ENCODE data around the gene EXOC8. TPM values are rescaled to one million over a fixed set of nuclear protein-coding genes. Genes with fewer than 3 reads are reported as not detected.
A peak's percentile ranks its signal among the peaks of the same experiment; 100 is the strongest.

EXOC8 gene
- total and polyA plus RNA-seq, 9 of the 15 experiments (the other 6 are each of a cell fraction or from before 2014, with no cell fraction given): 2.1 to 13.6 (median 7.2) TPM

DNA sequence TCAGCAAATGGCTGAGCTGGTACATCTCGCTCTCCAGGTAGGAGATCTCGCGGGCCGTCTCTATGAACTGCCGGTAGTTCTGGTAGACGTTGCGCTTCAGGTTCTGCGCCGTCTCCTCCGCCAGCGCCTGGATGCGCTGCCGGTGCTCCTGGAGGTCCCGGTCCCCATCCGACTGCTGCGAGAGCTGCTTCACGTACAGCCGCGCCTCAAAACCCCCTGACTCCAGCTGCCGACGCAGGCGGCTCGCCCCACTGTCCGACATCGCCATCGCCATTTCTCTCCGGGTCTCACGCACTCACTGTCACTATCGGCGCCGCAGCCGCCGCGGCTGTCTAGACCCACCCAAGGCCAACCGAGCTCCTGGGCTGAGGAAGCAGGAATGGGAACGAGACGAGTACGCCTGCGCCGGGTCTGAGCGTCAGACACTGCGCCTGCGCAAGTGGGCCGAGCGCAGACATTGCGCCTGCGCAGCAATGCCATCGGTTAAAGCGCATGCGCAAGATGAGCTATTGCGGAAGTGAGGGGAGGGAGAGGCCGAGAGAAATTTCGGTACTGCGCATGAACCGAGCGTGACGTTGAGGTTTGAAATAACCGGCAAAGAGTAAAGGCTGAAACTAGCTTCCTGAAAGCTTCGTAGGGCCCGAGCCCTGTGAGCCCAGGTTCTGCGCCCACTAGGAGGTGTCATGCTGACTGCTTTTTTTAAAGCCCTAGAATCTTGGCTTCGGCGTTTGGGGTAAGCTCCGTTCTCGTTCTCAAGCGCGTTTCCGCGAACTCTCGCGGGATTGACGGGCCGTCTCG is at the start of gene EXOC8 (continued):
- TF ChIP-seq, protein P1, sequence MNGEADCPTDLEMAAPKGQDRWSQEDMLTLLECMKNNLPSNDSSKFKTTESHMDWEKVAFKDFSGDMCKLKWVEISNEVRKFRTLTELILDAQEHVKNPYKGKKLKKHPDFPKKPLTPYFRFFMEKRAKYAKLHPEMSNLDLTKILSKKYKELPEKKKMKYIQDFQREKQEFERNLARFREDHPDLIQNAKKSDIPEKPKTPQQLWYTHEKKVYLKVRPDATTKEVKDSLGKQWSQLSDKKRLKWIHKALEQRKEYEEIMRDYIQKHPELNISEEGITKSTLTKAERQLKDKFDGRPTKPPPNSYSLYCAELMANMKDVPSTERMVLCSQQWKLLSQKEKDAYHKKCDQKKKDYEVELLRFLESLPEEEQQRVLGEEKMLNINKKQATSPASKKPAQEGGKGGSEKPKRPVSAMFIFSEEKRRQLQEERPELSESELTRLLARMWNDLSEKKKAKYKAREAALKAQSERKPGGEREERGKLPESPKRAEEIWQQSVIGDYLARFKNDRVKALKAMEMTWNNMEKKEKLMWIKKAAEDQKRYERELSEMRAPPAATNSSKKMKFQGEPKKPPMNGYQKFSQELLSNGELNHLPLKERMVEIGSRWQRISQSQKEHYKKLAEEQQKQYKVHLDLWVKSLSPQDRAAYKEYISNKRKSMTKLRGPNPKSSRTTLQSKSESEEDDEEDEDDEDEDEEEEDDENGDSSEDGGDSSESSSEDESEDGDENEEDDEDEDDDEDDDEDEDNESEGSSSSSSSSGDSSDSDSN (IDR thresholded peaks at IDR 0.05; ENCODE audit: borderline replicate concordance in 1 of 2, low read depth in 2 of 2, low read length in 2 of 2): peak; percentile 47 to 67; a peak in 2 of 4 replicates
- TF ChIP-seq MXI1 (IDR thresholded peaks at IDR 0.05; ENCODE audit: low read depth, low read length) (peak; percentile 62; the same call in 1 of the 2 replicates), IFI16 (CRISPR knock-in tag; IDR thresholded peaks at IDR 0.05) (no peak), NRF1 (conservative IDR thresholded peaks at IDR 0.05 in 1 of 2, IDR thresholded peaks at IDR 0.05 in 1 of 2) (peak; percentile 100), ZBTB17 (CRISPR knock-in tag; IDR thresholded peaks at IDR 0.05) (peak; percentile 80), TAF9B (IDR thresholded peaks at IDR 0.05; ENCODE audit: partially characterized antibody) (peak; percentile 93), CREM (IDR thresholded peaks at IDR 0.05; ENCODE audit: low read depth) (peak; percentile 75; the same call in 1 of the 2 replicates), BCOR (IDR thresholded peaks at IDR 0.05) (peak; percentile 61; the same call in 1 of the 2 replicates), ZNF589 (CRISPR knock-in tag; IDR thresholded peaks at IDR 0.05; ENCODE audit: low read depth) (no peak), POLR2B (IDR thresholded peaks at IDR 0.05; ENCODE audit: low read depth, partially characterized antibody) (peak; percentile 100), ZNF324 (CRISPR knock-in tag; IDR thresholded peaks at IDR 0.05) (0 out of 2 replicates have a peak, but pooled peaks have one; percentile 28), ZFX (CRISPR knock-in tag; IDR thresholded peaks at IDR 0.05) (peak; percentile 67), ZKSCAN1 (IDR thresholded peaks at IDR 0.05; ENCODE audit: low read depth, low read length) (peak; percentile 56; the same call in 1 of the 2 replicates), KLF1 (tag; IDR thresholded peaks at IDR 0.05) (0 out of 2 replicates have a peak, but pooled peaks have one; percentile 59), OTX1 (CRISPR knock-in tag; IDR thresholded peaks at IDR 0.05) (peak; percentile 63; the same call in 1 of the 2 replicates), DIDO1 (tag; IDR thresholded peaks at IDR 0.05; ENCODE audit: low read depth) (peak; percentile 80), HNRNPLL (IDR thresholded peaks at IDR 0.05; ENCODE audit: low read depth, low read length, poor library complexity, severe bottlenecking) (peak; percentile 62)
- TF ChIP-seq, protein P2, sequence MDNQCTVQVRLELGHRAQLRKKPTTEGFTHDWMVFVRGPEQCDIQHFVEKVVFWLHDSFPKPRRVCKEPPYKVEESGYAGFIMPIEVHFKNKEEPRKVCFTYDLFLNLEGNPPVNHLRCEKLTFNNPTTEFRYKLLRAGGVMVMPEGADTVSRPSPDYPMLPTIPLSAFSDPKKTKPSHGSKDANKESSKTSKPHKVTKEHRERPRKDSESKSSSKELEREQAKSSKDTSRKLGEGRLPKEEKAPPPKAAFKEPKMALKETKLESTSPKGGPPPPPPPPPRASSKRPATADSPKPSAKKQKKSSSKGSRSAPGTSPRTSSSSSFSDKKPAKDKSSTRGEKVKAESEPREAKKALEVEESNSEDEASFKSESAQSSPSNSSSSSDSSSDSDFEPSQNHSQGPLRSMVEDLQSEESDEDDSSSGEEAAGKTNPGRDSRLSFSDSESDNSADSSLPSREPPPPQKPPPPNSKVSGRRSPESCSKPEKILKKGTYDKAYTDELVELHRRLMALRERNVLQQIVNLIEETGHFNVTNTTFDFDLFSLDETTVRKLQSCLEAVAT (IDR thresholded peaks at IDR 0.05): peak in 1 of 2 experiments; percentile 69; a peak in 1 of 4 replicates
- TF ChIP-seq, protein P3, sequence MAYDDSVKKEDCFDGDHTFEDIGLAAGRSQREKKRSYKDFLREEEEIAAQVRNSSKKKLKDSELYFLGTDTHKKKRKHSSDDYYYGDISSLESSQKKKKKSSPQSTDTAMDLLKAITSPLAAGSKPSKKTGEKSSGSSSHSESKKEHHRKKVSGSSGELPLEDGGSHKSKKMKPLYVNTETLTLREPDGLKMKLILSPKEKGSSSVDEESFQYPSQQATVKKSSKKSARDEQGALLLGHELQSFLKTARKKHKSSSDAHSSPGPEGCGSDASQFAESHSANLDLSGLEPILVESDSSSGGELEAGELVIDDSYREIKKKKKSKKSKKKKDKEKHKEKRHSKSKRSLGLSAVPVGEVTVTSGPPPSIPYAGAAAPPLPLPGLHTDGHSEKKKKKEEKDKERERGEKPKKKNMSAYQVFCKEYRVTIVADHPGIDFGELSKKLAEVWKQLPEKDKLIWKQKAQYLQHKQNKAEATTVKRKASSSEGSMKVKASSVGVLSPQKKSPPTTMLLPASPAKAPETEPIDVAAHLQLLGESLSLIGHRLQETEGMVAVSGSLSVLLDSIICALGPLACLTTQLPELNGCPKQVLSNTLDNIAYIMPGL (CRISPR knock-in tag; IDR thresholded peaks at IDR 0.05): peak; percentile 70; the same call in 1 of the 2 replicates
- TF ChIP-seq, protein P4, sequence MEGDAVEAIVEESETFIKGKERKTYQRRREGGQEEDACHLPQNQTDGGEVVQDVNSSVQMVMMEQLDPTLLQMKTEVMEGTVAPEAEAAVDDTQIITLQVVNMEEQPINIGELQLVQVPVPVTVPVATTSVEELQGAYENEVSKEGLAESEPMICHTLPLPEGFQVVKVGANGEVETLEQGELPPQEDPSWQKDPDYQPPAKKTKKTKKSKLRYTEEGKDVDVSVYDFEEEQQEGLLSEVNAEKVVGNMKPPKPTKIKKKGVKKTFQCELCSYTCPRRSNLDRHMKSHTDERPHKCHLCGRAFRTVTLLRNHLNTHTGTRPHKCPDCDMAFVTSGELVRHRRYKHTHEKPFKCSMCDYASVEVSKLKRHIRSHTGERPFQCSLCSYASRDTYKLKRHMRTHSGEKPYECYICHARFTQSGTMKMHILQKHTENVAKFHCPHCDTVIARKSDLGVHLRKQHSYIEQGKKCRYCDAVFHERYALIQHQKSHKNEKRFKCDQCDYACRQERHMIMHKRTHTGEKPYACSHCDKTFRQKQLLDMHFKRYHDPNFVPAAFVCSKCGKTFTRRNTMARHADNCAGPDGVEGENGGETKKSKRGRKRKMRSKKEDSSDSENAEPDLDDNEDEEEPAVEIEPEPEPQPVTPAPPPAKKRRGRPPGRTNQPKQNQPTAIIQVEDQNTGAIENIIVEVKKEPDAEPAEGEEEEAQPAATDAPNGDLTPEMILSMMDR (IDR thresholded peaks at IDR 0.05 in 2 of 3, conservative IDR thresholded peaks at IDR 0.05 in 1 of 3; ENCODE audit: insufficient read depth in 2 of 3, low read depth in 1 of 3, low read length in 3 of 3): peak in 2 of 3 experiments; percentile 5 to 19; a peak in 3 of 6 replicates
